Upper lobe of left lung (tissue), 4 donors: ENCODE measurements around the gene DMXL1.

ENCODE experiments used
- CTCF ChIP-seq, 6 experiments: fragments of 450-650 bp in 4 of 6; fragments of 200-600 bp in 2 of 6; sonication (generic) in 2 of 6; IDR thresholded peaks; one replicate each; pipeline ENCODE4 v1.5.1; 2016 to 2019; ENCODE audit warnings: antibody characterized with exemption in 6 of 6
- POLR2A ChIP-seq, 4 donors: fragments of 450-650 bp; IDR thresholded peaks; one replicate each; pipeline ENCODE4 v1.5.1; 2016 to 2017; ENCODE audit warnings: antibody characterized with exemption in 4 of 4, mild to moderate bottlenecking in 2 of 4

GRCh38 chr5:119136666-119137318 is 65.9 kb downstream of the DMXL1 start:
- no peak for TF ChIP-seq POLR2A (IDR thresholded peaks at IDR 0.05)
- no peak for TF ChIP-seq CTCF (IDR thresholded peaks at IDR 0.05)
